Keratinocyte (primary cell): ENCODE results near the gene ATXN10. TPM values are rescaled to one million over a fixed set of nuclear protein-coding genes. Genes with fewer than 3 reads are reported as not detected.

Experiments used
- DNase-seq: peaks from one replicate; pipeline ENCODE4 v3.0.0-alpha.2; 2011; ENCODE audit warnings: low read depth, missing footprints, low spot score
- FAIRE-seq: peaks from 2 replicates; lab custom pipeline; 2011; peaks lifted over from hg19 to GRCh38; lab: Jason Lieb, UNC
- H2AFZ ChIP-seq: 2 replicates; pipeline ENCODE4 v1.6.0; 2012; ENCODE audit warnings: low read length, control low read depth, inconsistent platforms; ENCODE audit not compliant: control insufficient read depth
- H3K27ac ChIP-seq: 2 replicates; pipeline ENCODE4 v1.5.1; 2011; ENCODE audit warnings: low read length; ENCODE audit not compliant: control insufficient read depth, insufficient read depth
- H3K27me3 ChIP-seq: 3 replicates; pipeline ENCODE4 v1.6.0; 2011; ENCODE audit warnings: low read length; ENCODE audit not compliant: control insufficient read depth, insufficient read depth; ENCODE audit errors: extremely low read depth
- H3K36me3 ChIP-seq, 2 experiments: 2 replicates in 1 of 2; 3 replicates in 1 of 2; pipeline ENCODE4 v1.5.1; 2011; ENCODE audit warnings: low read length in 2 of 2, mild to moderate bottlenecking in 1 of 2; ENCODE audit not compliant: control insufficient read depth in 2 of 2, insufficient read depth in 2 of 2; ENCODE audit errors: extremely low read depth in 1 of 2
- H3K4me1 ChIP-seq: 3 replicates; pipeline ENCODE4 v1.5.1; 2011; ENCODE audit warnings: low read length; ENCODE audit not compliant: control insufficient read depth, insufficient read depth; ENCODE audit errors: extremely low read depth
- H3K4me2 ChIP-seq: 3 replicates; pipeline ENCODE4 v1.6.0; 2011; ENCODE audit warnings: low read depth, low read length; ENCODE audit not compliant: control insufficient read depth, insufficient read depth; ENCODE audit errors: extremely low read depth
- H3K4me3 ChIP-seq, 3 experiments: fragments of 200-600 bp in 1 of 3; sonication (generic) in 1 of 3; 2 replicates in 2 of 3; 3 replicates in 1 of 3; pipeline ENCODE4 v1.5.1; 2011 to 2016; ENCODE audit warnings: low read length in 3 of 3, mild to moderate bottlenecking in 3 of 3, control low read depth in 2 of 3, inconsistent platforms in 1 of 3, low read depth in 1 of 3, mixed read lengths in 1 of 3, mixed run types in 1 of 3, moderate library complexity in 1 of 3; ENCODE audit not compliant: control insufficient read depth in 2 of 3, insufficient read depth in 2 of 3; ENCODE audit errors: extremely low read depth in 1 of 3
- H3K79me2 ChIP-seq: 2 replicates; pipeline ENCODE4 v1.6.0; 2012; ENCODE audit warnings: low read length; ENCODE audit not compliant: control insufficient read depth, insufficient read depth
- H3K9ac ChIP-seq: 3 replicates; pipeline ENCODE4 v1.6.0; 2011; ENCODE audit warnings: low read length; ENCODE audit not compliant: control insufficient read depth, insufficient read depth; ENCODE audit errors: extremely low read depth
- H3K9me1 ChIP-seq: 3 replicates; pipeline ENCODE4 v1.6.0; 2011; ENCODE audit warnings: low read length; ENCODE audit not compliant: control insufficient read depth, insufficient read depth; ENCODE audit errors: extremely low read depth
- H3K9me3 ChIP-seq: 2 replicates; pipeline ENCODE4 v1.5.1; 2012; ENCODE audit warnings: low read depth, low read length; ENCODE audit not compliant: control insufficient read depth
- H4K20me1 ChIP-seq: 3 replicates; pipeline ENCODE4 v1.6.0; 2011; ENCODE audit warnings: low read length; ENCODE audit not compliant: control insufficient read depth, insufficient read depth; ENCODE audit errors: extremely low read depth
- CTCF ChIP-seq, 3 experiments: IDR thresholded peaks in 1 of 3; conservative IDR thresholded peaks in 1 of 3; optimal IDR thresholded peaks in 1 of 3; 2 replicates in 2 of 3; 3 replicates in 1 of 3; pipeline versions ENCODE3 to v1.5.1; 2011; ENCODE audit warnings: low read length in 3 of 3, mild to moderate bottlenecking in 3 of 3, moderate library complexity in 2 of 3, control low read depth in 1 of 3, inconsistent platforms in 1 of 3; ENCODE audit not compliant: insufficient read depth in 2 of 3; ENCODE audit errors: extremely low read depth in 1 of 3
- EZH2 ChIP-seq: IDR thresholded peaks from one replicate; pipeline ENCODE4 v1.6.1; 2012; ENCODE audit warnings: inconsistent platforms, mild to moderate bottlenecking, low read length, moderate library complexity
- dilution Hi-C: fragments of 300-500 bp; cut with MboI; formaldehyde crosslinking; loops from one replicate; pipeline ENCODE4 v1.7.0; 2020; ENCODE audit warnings: low sequenced_read_pairs; ENCODE audit not compliant: extremely low pct_ligation_motif_present
- polyA plus RNA-seq, 5 experiments: library from polyadenylated mRNA; depleted of rRNA in 3 of 5; stranded (reverse) in 3 of 5; stranded (forward) in 1 of 5; unstranded in 1 of 5; fragments of >200 nt; gene quantifications; 1 replicate in 1 of 5; 2 replicates in 3 of 5; 3 replicates in 1 of 5; pipeline versions ENCODE4 v1.2.1 to v1.2.3, GENCODE V29; 2011 to 2012; ENCODE audit warnings: missing spikeins in 2 of 5, low read depth in 1 of 5, low replicate concordance in 1 of 5

ATXN10 gene
- polyA plus RNA-seq, 1 donor (not counting 4 experiments of a cell fraction or from before 2014, with no cell fraction given), result 276 TPM

- Histone ChIP-seq H3K4me1 (no peaks in the 10 kb centered on the region), H3K79me2 (peaks cover 18% of the 10 kb centered on the region), H3K27me3 (no peaks in the 10 kb centered on the region), H3K27ac (no peak overlapping the region), H3K9me3 (no peaks in the 10 kb centered on the region), H3K36me3 (peaks cover 1 to 12% of the 10 kb centered on the region in 2 experiments), H3K4me2 (no peak overlapping the region), H3K9ac (no peak overlapping the region), H3K4me3 (no peak overlapping the region), H2AFZ (no peak overlapping the region), H4K20me1 (no peaks in the 10 kb centered on the region), H3K9me1 (peaks cover 2% of the 10 kb centered on the region)
- FAIRE-seq, result peak; percentile 9
- dilution Hi-C loops, result no loop called here
- TF ChIP-seq CTCF (optimal IDR thresholded peaks at IDR 0.05 in 1 of 3, IDR thresholded peaks at IDR 0.05 in 1 of 3, conservative IDR thresholded peaks at IDR 0.05 in 1 of 3; ENCODE audit: extremely low read depth in 1 of 3, insufficient read depth in 2 of 3, low read length in 3 of 3), result no peak
- TF ChIP-seq EZH2, result no peak
- no peak for DNase-seq
Measured at GRCh38 chr22:45731041-45731797, 59.6 kb downstream of the ATXN10 start.

- no peak overlapping the region for H3K4me2 ChIP-seq
- H3K4me1 ChIP-seq, result no peaks in the 10 kb centered on the region
- H3K27me3 ChIP-seq, result no peaks in the 10 kb centered on the region
- no peaks in the 10 kb centered on the region for H3K9me3 ChIP-seq
- H3K4me3 ChIP-seq, result no peak overlapping the region
- H3K36me3 ChIP-seq, result peaks cover 1 to 12% of the 10 kb centered on the region in 2 experiments
- FAIRE-seq (no peak), DNase-seq (no peak)
- no peak overlapping the region for H2AFZ ChIP-seq
- dilution Hi-C loops, result no loop called here
- H3K27ac ChIP-seq, result no peak overlapping the region
- H3K9ac ChIP-seq, result no peak overlapping the region
- peaks cover 11% of the 10 kb centered on the region for H3K79me2 ChIP-seq
- TF ChIP-seq CTCF (optimal IDR thresholded peaks at IDR 0.05 in 1 of 3, IDR thresholded peaks at IDR 0.05 in 1 of 3, conservative IDR thresholded peaks at IDR 0.05 in 1 of 3; ENCODE audit: extremely low read depth in 1 of 3, insufficient read depth in 2 of 3, low read length in 3 of 3) (no peak), EZH2 (no peak)
- H3K9me1 ChIP-seq, result peaks cover 2% of the 10 kb centered on the region
- H4K20me1 ChIP-seq, result no peaks in the 10 kb centered on the region
Measured at GRCh38 chr22:45731798-45732495, 60.3 kb downstream of the ATXN10 start.
